CD4-positive, alpha-beta T cell treated with Interleukin-2 at 100 ng/mL for 4 hours (primary cell): ENCODE results near the gene ARHGEF2.
A peak's percentile ranks its signal among the peaks of the same experiment; 100 is the strongest.
"Not testable (repeated sequence)": the region's sequence is repeated elsewhere in the genome, so short reads cannot be mapped to it uniquely, and the experiment has no call there.

Source experiments
- DNase-seq: peaks from one replicate; pipeline ENCODE4 v3.0.0-alpha.2; 2020; ENCODE audit warnings: low spot score

Gene ARHGEF2

GRCh38 chr1:155990005-155990739, 11.8 kb upstream of the ARHGEF2 start:
- DNase-seq: no peak

DNA sequence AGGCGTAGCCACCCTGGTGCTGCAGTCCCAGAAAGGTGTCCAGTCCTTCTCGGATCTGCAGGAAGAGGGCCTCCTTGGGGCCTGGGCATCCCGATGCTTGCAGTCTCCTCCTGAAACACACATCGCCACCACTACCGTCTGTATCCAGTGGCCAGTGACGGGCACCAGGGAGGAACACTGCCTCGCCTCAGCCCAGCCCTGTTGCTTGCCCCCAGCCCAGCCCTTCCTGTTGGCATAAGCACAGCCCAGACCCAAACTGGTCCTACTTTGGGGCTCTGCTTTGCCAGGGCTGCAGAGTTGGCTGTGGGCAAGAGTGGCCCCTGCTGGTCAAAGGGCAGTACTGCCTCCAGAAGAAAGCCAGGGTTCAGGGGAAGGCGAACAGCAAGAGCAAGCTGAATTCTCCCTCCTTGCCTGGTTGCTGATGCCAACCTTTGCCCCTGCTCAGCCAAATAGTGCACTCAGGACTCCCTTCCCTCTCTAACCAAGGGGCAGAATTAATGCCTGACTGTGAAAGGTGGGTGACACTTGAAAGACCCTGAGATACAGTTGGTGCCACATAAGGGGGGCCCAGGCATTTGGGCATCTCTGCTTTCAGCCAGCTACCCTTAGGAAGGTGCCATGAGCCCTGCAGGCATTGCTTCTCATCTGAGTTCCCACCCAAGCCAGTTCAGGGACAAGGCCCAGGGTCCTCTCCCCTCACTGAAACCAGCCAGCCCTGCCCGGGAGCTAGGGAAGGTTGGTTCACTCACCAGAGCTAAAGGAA, 11.1 kb upstream of the ARHGEF2 start:
- peak; percentile 89 for DNase-seq

GRCh38 chr1:155984903-155985645, 6.7 kb upstream of the ARHGEF2 start:
- DNase-seq: not testable (repeated sequence)

DNA sequence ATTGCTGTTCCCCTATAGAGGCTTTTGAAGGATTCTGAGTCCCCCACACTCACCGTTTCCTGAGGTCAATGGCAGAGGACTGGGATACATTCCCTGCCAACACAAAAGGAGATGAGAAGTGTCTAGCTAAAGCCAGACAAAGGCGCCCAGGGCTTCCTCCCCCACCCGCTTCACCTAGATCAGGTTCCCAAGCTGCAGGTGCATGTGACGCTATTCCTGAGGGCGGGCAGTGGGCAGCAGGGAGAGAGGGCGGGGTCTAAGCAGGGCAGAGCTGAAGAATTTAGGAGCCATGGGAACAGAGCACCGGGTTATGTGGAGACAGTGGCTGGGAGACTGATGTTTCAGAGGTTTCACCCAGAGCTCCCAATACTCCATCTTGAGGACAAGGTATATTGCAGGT, 6.0 kb upstream of the ARHGEF2 start:
- no peak for DNase-seq

GRCh38 chr1:155983191-155984024, 5.1 kb upstream of the ARHGEF2 start:
- DNase-seq: no peak

DNA sequence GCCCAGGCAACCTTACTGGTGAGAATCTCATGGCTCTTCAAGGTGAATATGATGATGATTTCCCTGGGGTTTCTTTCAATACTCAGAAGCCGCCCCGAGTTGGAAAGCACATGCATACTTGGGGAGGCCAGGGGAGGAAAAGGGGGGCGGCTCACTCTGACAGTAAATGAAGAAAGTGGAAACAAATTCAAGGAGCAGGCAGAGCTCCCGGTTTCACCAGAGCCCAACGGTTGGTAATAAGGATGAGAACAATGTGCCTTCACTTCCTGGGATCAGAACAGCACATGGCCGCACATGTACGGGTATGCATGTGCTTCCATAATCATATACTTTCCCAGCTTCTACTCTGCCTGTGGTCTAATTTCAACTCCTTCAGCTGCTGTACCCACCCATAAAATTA, 3.8 kb upstream of the ARHGEF2 start:
- no peak for DNase-seq

GRCh38 chr1:155981266-155982088, 3.1 kb upstream of the ARHGEF2 start:
- peak; percentile 61 for DNase-seq

GRCh38 chr1:155979597-155980343, 1.4 kb upstream of the ARHGEF2 start:
- DNase-seq: no peak

DNA sequence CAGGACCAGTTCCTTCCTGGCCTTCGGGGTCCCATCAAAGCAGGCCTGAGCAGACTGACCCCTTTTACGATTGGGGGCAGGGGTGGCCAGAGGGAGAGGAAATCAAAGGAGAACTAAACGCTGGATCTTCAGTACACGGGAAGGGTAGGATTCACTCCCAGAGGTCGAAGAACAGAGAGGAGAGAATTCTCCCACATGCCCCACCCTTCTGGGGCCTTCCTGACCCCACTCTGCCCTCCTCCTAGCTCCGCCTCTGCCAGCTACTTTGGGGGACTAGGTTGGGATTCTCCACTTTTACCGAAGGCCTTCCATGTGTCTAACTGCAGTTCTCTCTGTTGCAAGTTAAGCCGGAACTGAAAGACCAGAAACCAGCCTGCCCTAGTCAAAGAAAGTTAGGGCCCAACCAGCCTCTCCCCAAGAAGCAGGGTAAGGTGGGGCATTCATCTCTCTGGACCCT, 654 bp upstream of the ARHGEF2 start:
- no peak for DNase-seq

GRCh38 chr1:155977690-155978324, 540 bp downstream of the ARHGEF2 start:
- peak; percentile 32 for DNase-seq

DNA sequence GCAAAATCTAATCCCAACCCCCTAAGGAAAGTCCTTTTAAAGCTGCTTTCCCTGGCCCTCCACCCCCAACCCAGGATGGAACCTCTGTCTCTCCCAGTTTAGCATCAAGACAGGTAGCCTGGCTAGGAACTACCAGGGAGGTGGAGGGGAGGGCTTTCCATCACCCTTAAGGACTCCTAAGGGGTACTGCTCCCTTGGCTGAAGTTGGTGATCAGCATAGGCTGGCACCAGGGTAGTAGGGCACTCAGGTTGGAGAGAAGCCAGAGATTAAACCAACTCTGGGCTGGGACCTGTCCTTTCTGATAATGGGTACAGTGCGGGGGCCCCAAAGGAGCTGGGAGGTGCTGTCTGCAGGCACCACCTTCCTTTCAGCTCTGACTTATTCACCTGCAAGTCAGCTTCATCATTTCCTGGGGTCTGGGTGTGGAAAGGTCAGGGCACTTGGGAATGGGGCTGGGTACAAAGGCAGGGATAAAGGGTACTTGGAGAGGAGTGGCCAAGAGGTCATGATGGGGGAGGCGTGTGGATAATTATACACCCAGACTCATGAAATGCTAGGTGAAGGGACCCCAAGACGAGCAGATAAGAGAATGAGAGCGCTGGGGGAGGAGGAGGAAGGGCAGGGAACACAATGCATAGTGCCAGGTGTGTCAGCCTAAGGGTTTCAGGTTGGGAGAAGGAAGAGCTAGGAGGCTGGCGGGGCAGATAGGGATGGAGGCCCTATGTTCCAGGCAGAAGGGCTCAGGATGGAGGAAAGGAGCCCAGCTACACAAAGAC, 1.2 kb downstream of the ARHGEF2 start:
- no peak for DNase-seq

DNA sequence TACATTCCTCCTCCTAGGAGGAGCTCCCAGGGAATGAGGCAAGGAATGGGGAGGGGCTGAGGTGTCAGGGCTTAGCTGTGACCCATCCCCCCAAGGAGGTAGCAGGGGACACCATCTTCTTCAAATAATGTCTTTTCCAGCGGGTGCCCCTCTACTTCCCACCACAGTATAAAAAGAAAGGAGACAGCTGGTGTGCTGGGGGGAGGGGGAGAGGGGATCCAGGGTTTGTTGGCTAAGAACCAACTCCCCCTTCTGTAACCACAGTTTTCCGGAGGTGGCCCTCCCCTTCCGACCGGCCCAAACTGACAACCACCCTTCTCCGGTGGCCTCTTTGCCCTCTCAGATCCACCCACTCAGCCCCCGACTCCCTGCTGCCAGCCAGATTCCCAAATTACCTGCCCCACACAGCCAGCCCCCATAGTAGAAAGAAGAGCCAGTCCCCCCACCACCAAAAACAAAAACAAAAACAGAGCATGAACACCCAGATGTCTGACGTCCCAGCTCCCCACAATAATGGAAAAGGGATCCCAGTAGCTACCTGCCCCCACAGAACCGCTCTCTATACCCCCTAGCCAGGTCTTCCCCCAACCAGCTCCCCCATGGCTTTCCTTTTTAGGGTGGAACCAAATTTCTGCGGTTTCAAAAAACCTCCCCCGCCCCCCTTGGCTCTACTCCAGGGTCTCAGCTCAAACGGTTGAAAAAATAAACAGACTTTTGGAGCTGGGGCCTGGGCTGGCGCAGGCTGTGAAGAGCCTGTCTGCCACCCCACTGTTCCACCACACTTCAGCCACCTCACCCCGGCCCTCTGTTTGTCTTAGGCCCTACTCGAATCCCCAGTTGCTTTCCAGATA, 2.1 kb downstream of the ARHGEF2 start:
- peak; percentile 67 for DNase-seq

DNA sequence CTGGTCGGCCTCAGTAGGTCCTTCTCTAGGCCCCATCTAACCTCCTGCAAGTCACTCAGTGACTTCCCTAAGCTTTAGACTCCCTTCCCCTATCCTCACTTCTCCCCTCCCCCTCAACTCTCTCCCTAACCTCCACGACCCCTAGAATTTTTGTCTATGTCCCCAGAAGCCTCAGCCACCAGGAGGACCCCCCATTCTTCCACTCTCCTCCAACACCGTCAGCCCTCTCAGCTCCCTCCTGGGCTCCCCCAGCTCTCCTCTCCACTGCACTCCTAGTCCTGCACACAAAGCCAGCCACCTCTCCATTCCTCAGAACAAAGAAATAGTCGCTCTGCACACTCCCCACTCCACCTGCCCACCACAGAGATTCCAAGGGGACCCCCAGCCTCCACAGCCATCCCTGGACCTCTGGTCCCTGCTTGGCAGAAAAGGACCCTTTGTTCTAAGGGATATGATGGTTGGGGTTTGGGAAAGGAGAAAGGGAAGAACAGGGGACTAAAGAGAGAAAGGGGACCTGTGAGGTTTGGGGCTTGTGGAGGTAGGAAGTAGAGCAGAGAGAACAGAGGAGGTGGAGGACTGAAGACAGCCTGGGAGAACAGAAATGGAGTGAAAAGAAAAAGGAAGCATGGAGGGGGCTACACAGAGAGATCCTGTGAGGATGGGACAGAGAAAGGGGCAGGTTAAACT, 2.8 kb downstream of the ARHGEF2 start:
- DNase-seq: no peak

- no peak for DNase-seq
Measured at GRCh38 chr1:155974208-155975115, 3.9 kb downstream of the ARHGEF2 start.

DNA sequence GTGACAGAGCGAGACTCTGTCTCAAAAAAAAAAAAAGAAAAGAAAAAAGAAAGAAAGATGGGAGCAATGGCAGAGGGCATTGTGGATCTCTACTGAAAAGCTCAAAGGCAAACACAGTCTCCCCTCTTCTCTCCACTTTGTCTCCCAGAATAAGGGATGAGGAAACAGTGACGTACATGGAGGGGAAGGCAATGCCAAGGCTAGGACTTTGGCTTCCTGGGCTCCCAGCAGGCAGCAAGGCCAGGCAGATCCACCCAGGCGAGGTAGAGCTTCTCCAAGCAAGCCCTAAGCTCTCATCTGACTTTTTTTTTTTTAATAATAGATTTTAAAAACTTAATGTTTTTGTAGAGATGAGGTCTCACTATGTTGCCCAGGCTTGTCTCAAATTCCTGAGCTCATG, 4.6 kb downstream of the ARHGEF2 start:
- DNase-seq: no peak
